Activated CD8-positive, alpha-beta T cell treated with anti-CD3 and anti-CD28 coated beads, Interleukin-2, amount 10 ng/mL, durations not matched to agents 7 days and 5 days (primary cell): ENCODE measurements around the gene TRNP1. TPM values are rescaled to one million over a fixed set of nuclear protein-coding genes. Genes with fewer than 3 reads are reported as not detected.
"Not testable (repeated sequence)": the region's sequence is repeated elsewhere in the genome, so short reads cannot be mapped to it uniquely, and the experiment has no call there.

Source experiments
- ATAC-seq: fragments of 150-1000 bp; cut with Tn5 transposase; one replicate; pipeline ENCODE4 v1.10.0; 2021; ENCODE audit warnings: moderate library complexity
- CTCF ChIA-PET: fragments of 350-600 bp; sonication (Branson Sonifier 250); formaldehyde crosslinking; loops from one replicate; lab custom pipeline; 2021; ENCODE audit warnings: antibody characterized with exemption; lab: Charles Lee
- POLR2A ChIA-PET: fragments of 350-600 bp; sonication (Branson Sonifier 250); formaldehyde crosslinking; loops from one replicate; lab custom pipeline; 2021; ENCODE audit warnings: antibody characterized with exemption; lab: Charles Lee
- DNase-seq: peaks from one replicate; pipeline ENCODE4 v3.0.0-alpha.2; 2020
- H3K27ac Mint-ChIP-seq: one replicate; pipeline ENCODE4 v1.8.0; 2021; ENCODE audit warnings: mild to moderate bottlenecking, mixed read lengths
- H3K27me3 Mint-ChIP-seq: one replicate; pipeline ENCODE4 v1.8.0; 2021; ENCODE audit warnings: low read depth, mixed read lengths
- H3K36me3 Mint-ChIP-seq: one replicate; pipeline ENCODE4 v1.8.0; 2021; ENCODE audit warnings: low read depth, mixed read lengths
- H3K4me1 Mint-ChIP-seq: one replicate; pipeline ENCODE4 v1.8.0; 2021; ENCODE audit warnings: low read depth, mixed read lengths
- H3K4me3 Mint-ChIP-seq: one replicate; pipeline ENCODE4 v1.8.0; 2021; ENCODE audit warnings: mild to moderate bottlenecking, mixed read lengths
- H3K9me3 Mint-ChIP-seq: one replicate; pipeline ENCODE4 v1.8.0; 2022; ENCODE audit warnings: mixed read lengths; ENCODE audit not compliant: insufficient read depth
- total RNA-seq, 2 experiments: library from RNA; stranded (reverse); gene quantifications; one replicate each; pipeline ENCODE4 v1.2.3, GENCODE V29; 2021

TRNP1 gene
- total RNA-seq, 2 experiments from 2014 or later: not detected

DNA sequence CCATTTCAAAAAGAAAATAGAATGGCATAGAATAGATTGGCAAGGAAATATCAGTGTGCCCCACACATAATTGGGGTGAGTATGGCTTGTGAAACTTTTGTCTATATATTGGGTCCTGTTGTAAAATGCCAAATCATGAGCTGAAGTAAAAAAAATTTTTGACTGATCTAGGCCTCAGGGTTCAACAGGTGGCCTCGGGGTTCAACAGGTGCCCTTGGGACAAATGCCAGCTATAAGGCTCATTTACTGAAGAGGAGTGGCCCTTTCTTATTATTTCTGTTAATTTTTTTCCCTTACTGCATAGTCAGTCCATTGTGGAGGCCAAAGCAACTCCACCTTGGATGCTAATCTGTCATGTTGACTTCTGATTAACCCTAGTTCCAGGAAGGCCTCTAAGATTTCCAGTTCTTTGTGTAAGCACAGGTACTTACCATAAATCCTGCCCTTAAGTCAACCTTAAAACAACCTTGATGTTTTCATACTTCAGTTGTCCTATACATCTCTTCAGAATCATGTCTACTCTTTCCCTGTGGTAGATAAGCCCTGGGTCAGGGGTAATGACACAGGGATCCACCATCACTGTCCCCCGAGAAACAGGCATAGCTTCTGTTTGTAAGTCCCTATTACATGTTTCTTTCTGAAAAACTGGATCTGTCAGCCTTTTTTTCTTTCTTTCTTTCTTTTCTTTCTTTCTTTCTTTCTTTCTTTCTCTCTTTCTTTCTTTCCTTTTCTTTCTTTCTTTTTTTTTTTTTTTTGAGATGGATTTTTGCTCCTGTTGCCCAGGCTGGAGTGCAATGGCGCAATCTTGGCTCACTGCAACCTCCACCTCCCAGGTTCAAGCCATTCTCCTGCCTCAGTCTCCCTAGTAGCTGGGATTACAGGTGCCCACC, 16.6 kb upstream of the TRNP1 start:
- H3K9me3 Mint-ChIP-seq: no peaks in the 10 kb centered on the region
- ChIA-PET POLR2A (no interaction called here), CTCF (interaction anchor here (1.2 kb wide), 1 partner anchor 126 kb away, joined by 3 read pairs; no protein-coding TSS in a partner anchor)
- no peak overlapping the region for H3K27ac Mint-ChIP-seq
- ATAC-seq (no peak), DNase-seq (no peak)
- no peak overlapping the region for H3K4me3 Mint-ChIP-seq
- peaks cover 12% of the 10 kb centered on the region for H3K27me3 Mint-ChIP-seq
- H3K4me1 Mint-ChIP-seq: peaks cover 10% of the 10 kb centered on the region
- H3K36me3 Mint-ChIP-seq: no peaks in the 10 kb centered on the region

- ATAC-seq (no peak), DNase-seq (no peak)
- Mint-ChIP-seq H3K36me3 (no peaks in the 10 kb centered on the region), H3K4me3 (no peak overlapping the region), H3K9me3 (no peaks in the 10 kb centered on the region), H3K4me1 (no peaks in the 10 kb centered on the region), H3K27ac (no peak overlapping the region), H3K27me3 (peaks cover 17% of the 10 kb centered on the region)
- CTCF ChIA-PET: no interaction called here
- POLR2A ChIA-PET: no interaction called here
These were observed 14.6 kb upstream of the TRNP1 start for GRCh38 chr1:26978901-26979300.

- Mint-ChIP-seq H3K4me3 (no peak overlapping the region), H3K36me3 (no peaks in the 10 kb centered on the region), H3K4me1 (no peaks in the 10 kb centered on the region), H3K27ac (no peak overlapping the region), H3K27me3 (peaks cover 28% of the 10 kb centered on the region), H3K9me3 (no peaks in the 10 kb centered on the region)
- ChIA-PET POLR2A (no interaction called here), CTCF (interaction anchor here (0.6 to 0.9 kb wide), 3 partner anchors 16 to 94 kb away, joined by 3 to 4 read pairs (median 4); no protein-coding TSS in a partner anchor)
- no peak for ATAC-seq
- no peak for DNase-seq
These were observed 12.2 kb upstream of the TRNP1 start for GRCh38 chr1:26981146-26981846.

DNA sequence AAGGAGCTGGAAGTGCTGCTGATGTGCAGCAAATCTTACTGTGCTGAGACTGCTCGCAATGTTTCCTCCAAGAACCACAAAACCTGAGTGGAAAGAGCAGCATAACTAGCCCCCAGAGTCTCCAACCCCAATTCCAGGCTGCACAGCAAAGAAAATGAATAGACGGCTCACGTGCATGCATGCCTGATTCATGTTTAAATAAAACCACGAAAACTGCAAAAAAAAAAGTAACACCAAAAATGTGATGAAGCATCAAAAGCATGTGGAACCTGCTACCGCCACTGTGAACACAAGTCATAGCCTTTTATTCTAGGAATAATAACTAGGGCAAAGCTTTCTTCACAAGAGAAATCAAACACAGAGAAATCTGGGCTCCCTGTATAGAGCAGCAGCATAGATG, 9.6 kb upstream of the TRNP1 start:
- CTCF ChIA-PET: interaction anchor here (0.7 to 1.4 kb wide), 2 partner anchors 15 to 51 kb away, joined by 5 to 9 read pairs; no protein-coding TSS in a partner anchor
- DNase-seq: no peak
- Mint-ChIP-seq H3K4me3 (no peak overlapping the region), H3K27ac (no peak overlapping the region), H3K4me1 (no peaks in the 10 kb centered on the region), H3K9me3 (no peaks in the 10 kb centered on the region), H3K36me3 (no peaks in the 10 kb centered on the region), H3K27me3 (peaks cover 34% of the 10 kb centered on the region)
- POLR2A ChIA-PET: no interaction called here
- ATAC-seq: no peak

- H3K4me1 Mint-ChIP-seq: no peaks in the 10 kb centered on the region
- CTCF ChIA-PET: interaction anchor here (0.7 to 1.4 kb wide), 2 partner anchors 14 to 50 kb away, joined by 5 to 9 read pairs; no protein-coding TSS in a partner anchor
- no peak for DNase-seq
- ATAC-seq: no peak
- H3K27ac Mint-ChIP-seq: no peak overlapping the region
- H3K4me3 Mint-ChIP-seq: no peak overlapping the region
- no peaks in the 10 kb centered on the region for H3K9me3 Mint-ChIP-seq
- H3K27me3 Mint-ChIP-seq: peaks cover 33% of the 10 kb centered on the region
- POLR2A ChIA-PET: no interaction called here
- H3K36me3 Mint-ChIP-seq: no peaks in the 10 kb centered on the region
These were observed 9.2 kb upstream of the TRNP1 start for GRCh38 chr1:26984291-26984690.

DNA sequence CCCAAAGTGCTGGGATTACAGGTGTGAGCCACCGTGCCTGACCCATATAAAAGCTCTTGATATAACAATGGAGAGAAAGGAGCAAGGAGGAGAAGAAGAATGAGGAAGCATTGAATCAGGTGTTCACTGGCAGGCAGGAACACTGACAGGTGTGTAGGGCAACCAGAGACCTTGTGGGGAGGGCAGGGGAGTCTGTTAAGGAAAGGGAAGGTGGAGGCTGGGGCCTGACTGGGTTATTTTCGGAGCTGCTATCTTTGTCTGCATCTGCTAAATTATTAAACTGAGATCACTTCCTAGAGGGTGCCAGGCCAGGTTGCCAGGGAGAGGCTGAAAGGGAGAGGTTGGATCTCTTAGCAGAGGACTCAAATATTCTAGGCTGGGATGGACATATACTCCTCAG, 6.8 kb upstream of the TRNP1 start:
- ChIA-PET POLR2A (no interaction called here), CTCF (interaction anchor here (1.2 to 2.3 kb wide), 3 partner anchors 10 to 110 kb away, joined by 3 to 15 read pairs (median 3); no protein-coding TSS in a partner anchor)
- ATAC-seq: no peak
- Mint-ChIP-seq H3K36me3 (no peaks in the 10 kb centered on the region), H3K27me3 (peaks cover 46% of the 10 kb centered on the region), H3K27ac (no peak overlapping the region), H3K4me3 (no peak overlapping the region), H3K4me1 (peaks cover under 1% of the 10 kb centered on the region), H3K9me3 (no peaks in the 10 kb centered on the region)
- DNase-seq: no peak

DNA sequence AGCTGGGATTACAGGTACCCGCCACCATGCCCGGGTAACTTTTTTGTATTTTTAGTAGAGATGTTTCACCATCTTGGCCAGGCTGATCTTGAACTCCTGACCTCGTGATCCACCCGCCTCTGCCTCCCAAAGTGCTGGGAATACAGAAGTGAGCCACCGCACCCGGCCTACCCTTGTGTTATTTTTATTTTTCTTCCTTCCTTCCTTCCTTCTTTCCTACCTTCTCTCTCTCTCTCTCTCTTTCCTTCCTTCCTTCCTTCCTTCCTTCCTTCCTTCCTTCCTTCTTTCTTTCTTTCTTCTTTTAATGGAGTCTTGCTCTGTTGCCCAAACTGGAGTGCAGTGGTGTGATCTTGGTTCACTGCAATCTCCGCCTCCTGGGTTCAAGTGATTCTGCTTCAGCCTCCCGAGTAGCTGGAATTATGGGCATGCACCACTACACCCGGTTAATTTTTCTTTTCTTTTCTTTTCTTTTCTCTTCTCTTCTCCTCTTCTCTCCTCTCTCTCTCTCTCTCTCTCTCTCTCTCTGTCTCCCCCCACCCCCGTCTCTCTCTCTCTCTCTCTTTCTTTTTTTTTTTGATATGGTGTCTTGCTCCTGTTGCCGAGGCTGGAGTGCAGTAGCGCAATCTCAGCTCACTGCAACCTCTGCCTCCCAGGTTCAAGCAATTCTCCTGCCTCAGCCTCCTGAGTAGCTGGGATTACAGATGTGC, 3.9 kb upstream of the TRNP1 start:
- H3K9me3 Mint-ChIP-seq, H3K36me3 Mint-ChIP-seq, ATAC-seq, H3K27ac Mint-ChIP-seq, DNase-seq, H3K4me3 Mint-ChIP-seq: not testable (repeated sequence)
- CTCF ChIA-PET: interaction anchor here (1.5 to 1.8 kb wide), 2 partner anchors 8 to 56 kb away, joined by 6 to 8 read pairs; no protein-coding TSS in a partner anchor
- H3K4me1 Mint-ChIP-seq: peaks cover 11% of the 10 kb centered on the region
- POLR2A ChIA-PET: interaction anchor here (0.6 to 0.8 kb wide), 2 partner anchors 147 to 1212 kb away, joined by 4 read pairs; no protein-coding TSS in a partner anchor
- H3K27me3 Mint-ChIP-seq: peaks cover 51% of the 10 kb centered on the region

GRCh38 chr1:26991310-26992116, 2.0 kb upstream of the TRNP1 start:
- Mint-ChIP-seq H3K9me3 (no peaks in the 10 kb centered on the region), H3K4me1 (peaks cover 11% of the 10 kb centered on the region), H3K27me3 (peaks cover 60% of the 10 kb centered on the region), H3K27ac (no peak overlapping the region), H3K4me3 (no peak overlapping the region), H3K36me3 (no peaks in the 10 kb centered on the region)
- CTCF ChIA-PET: no interaction called here
- POLR2A ChIA-PET: interaction anchor here (0.5 kb wide), 1 partner anchor 1590 kb away, joined by 3 read pairs; no protein-coding TSS in a partner anchor
- no peak for DNase-seq
- ATAC-seq: no peak

DNA sequence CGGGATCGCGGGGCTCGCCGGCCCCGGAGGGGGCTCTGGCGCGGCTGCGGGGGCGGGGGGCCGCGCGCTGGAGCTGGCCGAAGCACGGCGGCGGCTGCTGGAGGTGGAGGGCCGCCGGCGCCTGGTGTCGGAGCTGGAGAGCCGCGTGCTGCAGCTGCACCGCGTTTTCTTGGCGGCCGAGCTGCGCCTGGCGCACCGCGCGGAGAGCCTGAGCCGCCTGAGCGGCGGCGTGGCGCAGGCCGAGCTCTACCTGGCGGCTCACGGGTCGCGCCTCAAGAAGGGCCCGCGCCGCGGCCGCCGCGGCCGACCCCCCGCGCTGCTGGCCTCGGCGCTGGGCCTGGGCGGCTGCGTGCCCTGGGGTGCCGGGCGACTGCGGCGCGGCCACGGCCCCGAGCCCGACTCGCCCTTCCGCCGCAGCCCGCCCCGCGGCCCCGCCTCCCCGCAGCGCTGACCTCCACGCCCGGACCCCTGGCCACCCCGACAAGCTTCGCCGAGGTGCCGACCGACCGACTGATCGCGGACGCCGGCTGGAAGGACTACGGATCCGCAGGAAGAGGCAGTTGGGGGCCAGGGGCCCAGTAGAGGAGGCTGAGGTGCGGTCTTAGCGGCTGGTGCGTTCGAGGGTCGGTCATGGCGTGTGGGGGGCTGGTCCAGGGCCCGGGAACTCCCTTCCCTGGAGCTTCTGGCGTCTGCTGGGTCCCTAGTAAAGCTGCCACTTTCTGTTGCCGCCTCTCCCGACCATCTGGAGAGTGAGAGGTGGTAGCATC, 711 bp downstream of the TRNP1 start:
- DNase-seq (peak; percentile 34), ATAC-seq (peak; percentile 35)
- Mint-ChIP-seq H3K27me3 (peaks cover 58% of the 10 kb centered on the region), H3K9me3 (no peaks in the 10 kb centered on the region), H3K4me3 (peak overlapping the region; percentile 60), H3K27ac (no peak overlapping the region), H3K4me1 (peaks cover 19% of the 10 kb centered on the region), H3K36me3 (no peaks in the 10 kb centered on the region)
- ChIA-PET CTCF (interaction anchor here (0.6 to 6.4 kb wide), 6 partner anchors 14 to 1245 kb away, joined by 3 to 66 read pairs (median 4); no protein-coding TSS in a partner anchor), POLR2A (no interaction called here)

GRCh38 chr1:26994787-26995517, 1.5 kb downstream of the TRNP1 start:
- no peak overlapping the region for H3K27ac Mint-ChIP-seq
- H3K36me3 Mint-ChIP-seq: no peaks in the 10 kb centered on the region
- POLR2A ChIA-PET: no interaction called here
- H3K27me3 Mint-ChIP-seq: peaks cover 52% of the 10 kb centered on the region
- CTCF ChIA-PET: interaction anchor here (1.0 to 6.4 kb wide), 5 partner anchors 14 to 1244 kb away, joined by 3 to 66 read pairs (median 4); no protein-coding TSS in a partner anchor
- DNase-seq (no peak), ATAC-seq (no peak)
- H3K4me1 Mint-ChIP-seq: peaks cover 19% of the 10 kb centered on the region
- no peaks in the 10 kb centered on the region for H3K9me3 Mint-ChIP-seq
- peak overlapping the region; percentile 60 for H3K4me3 Mint-ChIP-seq
